GM19372 (cell line): ENCODE measurements around the gene SYCP2.

Source experiments
- ATAC-seq: cut with Tn5 transposase; IDR thresholded peaks from one replicate; pipeline ENCODE4 v1.9.1; 2021; ENCODE audit warnings: mild to moderate bottlenecking, low read depth, moderate library complexity; ENCODE audit not compliant: unreplicated experiment

The SYCP2 gene

GRCh38 chr20:59824711-59825562, 108.5 kb downstream of the SYCP2 start:
- no peak for ATAC-seq

GRCh38 chr20:59823491-59824259, 109.8 kb downstream of the SYCP2 start:
- no peak for ATAC-seq

- ATAC-seq = no peak
Measured at GRCh38 chr20:59823030-59823423, 110.4 kb downstream of the SYCP2 start.

- no peak for ATAC-seq
Measured at GRCh38 chr20:59822291-59823029, 111.0 kb downstream of the SYCP2 start.

- ATAC-seq = no peak
Measured at GRCh38 chr20:59821788-59822187, 111.6 kb downstream of the SYCP2 start.

- ATAC-seq = no peak
Measured at GRCh38 chr20:59821201-59821600, 112.2 kb downstream of the SYCP2 start.

GRCh38 chr20:59820204-59821041, 113.0 kb downstream of the SYCP2 start:
- no peak for ATAC-seq

GRCh38 chr20:59819496-59820203, 113.8 kb downstream of the SYCP2 start:
- no peak for ATAC-seq

- no peak for ATAC-seq
Measured at GRCh38 chr20:59818911-59819310, 114.5 kb downstream of the SYCP2 start.

GRCh38 chr20:59817846-59818615, 115.4 kb downstream of the SYCP2 start:
- ATAC-seq = no peak

- no peak for ATAC-seq
Measured at GRCh38 chr20:59817406-59817805, 116.0 kb downstream of the SYCP2 start.

- no peak for ATAC-seq
Measured at GRCh38 chr20:59816146-59816738, 117.2 kb downstream of the SYCP2 start.

- ATAC-seq = no peak
Measured at GRCh38 chr20:59814840-59815340, 118.5 kb downstream of the SYCP2 start.

- ATAC-seq = no peak
Measured at GRCh38 chr20:59813948-59814839, 119.2 kb downstream of the SYCP2 start.
